NCI-H774 (cell line): Measurements from ENCODE around the gene HPX.

Experiments
- DNase-seq: peaks from one replicate; lab custom pipeline; 2025; lab: John Stamatoyannopoulos, UW

The HPX gene

DNA sequence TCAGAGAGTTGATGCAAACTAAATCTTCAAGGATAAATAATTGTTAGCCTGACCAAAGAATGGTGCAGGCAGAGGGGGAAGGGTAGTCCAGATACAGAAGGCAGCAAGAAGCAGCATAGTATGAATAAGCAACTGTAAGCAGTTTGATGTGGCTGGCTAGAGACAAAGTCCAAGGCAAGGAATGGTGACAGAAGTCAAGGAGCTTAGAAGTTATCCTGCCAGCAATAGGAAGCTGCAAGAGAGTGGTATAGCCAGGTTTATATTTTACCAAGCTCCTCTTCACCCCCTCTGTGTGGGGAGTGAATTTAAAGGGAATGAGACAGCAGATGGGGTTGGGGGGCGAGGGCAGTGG lies 18.3 kb upstream of the HPX start:
- no peak for DNase-seq

GRCh38 chr11:6458352-6459098 lies 17.7 kb upstream of the HPX start:
- no peak for DNase-seq

- DNase-seq, result no peak
Observed at GRCh38 chr11:6457581-6458320, 17.0 kb upstream of the HPX start.

DNA sequence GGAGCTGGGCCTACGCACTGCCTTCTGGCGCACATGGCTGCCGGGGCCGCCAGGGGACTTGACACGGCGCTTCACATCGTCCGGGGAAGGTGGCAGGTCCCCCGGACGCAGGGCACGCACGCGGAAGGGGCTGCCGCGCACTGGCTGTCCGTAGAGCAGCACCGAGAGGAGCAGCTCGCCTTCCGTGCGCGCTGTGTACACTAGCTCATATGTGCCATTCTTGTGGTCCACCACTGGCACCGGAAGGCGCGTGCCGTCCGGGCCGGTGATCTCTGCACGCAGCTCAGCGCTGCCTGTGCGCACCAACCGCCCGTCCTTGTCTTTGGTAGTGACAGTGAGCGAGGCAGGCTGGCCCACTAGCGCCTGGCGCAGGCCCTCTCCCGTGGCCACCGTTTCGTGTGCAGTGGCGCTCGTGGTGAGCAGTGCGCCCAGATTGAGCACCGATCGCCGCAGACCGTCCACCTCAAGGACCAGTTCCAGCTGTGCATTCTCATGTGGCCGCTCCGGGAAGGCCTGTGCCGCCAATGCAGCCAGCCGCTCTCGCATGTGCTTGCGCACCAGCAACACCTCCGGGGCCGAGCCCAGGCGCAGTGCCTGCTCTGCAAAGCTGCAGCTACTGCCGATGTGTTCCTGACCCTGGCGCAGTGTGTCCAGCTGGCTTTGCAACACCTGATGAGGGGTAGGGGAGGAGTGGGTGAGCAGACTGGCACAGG lies 15.7 kb upstream of the HPX start:
- DNase-seq, result no peak

- peak; percentile 16 for DNase-seq
Observed at GRCh38 chr11:6455070-6455469, 14.3 kb upstream of the HPX start.

DNA sequence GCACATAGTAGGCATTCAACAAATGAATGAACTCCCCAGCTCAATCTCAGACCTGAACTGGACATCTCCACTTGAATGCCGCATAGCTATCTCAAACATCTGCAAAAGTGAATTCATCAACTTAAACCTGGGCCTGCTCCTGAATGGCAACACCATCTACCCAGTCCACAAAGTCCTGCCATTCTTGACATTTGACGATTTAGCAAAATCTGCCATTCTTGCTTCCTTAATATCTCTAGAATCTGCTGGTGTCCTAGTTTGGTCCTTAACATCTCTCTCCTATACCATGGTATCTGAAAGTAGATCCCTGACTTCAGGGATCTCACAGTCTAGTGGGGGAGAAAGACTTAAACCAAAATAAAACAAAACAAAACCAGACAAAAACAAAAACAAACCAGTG lies 12.4 kb upstream of the HPX start:
- DNase-seq, result no peak

GRCh38 chr11:6452219-6452618 lies 11.4 kb upstream of the HPX start:
- DNase-seq, result no peak

GRCh38 chr11:6448574-6448973 lies 7.8 kb upstream of the HPX start:
- no peak for DNase-seq

GRCh38 chr11:6443269-6444003 lies 2.6 kb upstream of the HPX start:
- DNase-seq, result no peak

GRCh38 chr11:6442441-6442840 lies 1.7 kb upstream of the HPX start:
- no peak for DNase-seq

DNA sequence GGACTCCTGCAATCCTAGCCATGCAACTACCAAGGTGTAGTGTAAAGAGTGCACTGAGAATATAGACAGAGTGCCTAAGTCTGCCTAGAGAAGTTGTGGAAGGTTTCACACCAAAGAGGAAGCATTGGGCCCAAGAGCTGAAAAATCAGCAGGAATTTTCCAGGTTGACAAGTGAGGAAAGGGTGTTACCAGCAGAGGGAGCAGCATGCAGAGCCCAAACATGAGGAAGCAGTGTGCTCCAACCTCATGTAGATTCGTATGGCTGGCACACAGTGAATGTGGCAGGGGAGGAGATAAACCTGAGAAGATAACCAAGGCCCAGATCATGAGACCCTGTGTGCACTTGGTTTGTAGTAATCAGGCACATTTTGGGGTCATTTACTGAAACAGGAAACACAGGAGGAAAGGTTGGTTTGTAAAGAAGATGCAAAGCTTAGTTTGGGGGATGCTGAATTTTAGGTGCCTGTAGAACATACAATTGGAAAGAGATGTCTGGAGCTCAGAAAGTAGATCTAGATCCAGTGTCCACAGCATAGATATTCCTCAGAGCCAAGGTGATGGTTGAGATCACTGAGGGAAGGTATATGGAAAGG lies 1.7 kb downstream of the HPX start:
- peak; percentile 40 for DNase-seq

- no peak for DNase-seq
Observed at GRCh38 chr11:6437993-6438392, 2.8 kb downstream of the HPX start.

GRCh38 chr11:6437423-6437822 lies 3.4 kb downstream of the HPX start:
- DNase-seq, result no peak

DNA sequence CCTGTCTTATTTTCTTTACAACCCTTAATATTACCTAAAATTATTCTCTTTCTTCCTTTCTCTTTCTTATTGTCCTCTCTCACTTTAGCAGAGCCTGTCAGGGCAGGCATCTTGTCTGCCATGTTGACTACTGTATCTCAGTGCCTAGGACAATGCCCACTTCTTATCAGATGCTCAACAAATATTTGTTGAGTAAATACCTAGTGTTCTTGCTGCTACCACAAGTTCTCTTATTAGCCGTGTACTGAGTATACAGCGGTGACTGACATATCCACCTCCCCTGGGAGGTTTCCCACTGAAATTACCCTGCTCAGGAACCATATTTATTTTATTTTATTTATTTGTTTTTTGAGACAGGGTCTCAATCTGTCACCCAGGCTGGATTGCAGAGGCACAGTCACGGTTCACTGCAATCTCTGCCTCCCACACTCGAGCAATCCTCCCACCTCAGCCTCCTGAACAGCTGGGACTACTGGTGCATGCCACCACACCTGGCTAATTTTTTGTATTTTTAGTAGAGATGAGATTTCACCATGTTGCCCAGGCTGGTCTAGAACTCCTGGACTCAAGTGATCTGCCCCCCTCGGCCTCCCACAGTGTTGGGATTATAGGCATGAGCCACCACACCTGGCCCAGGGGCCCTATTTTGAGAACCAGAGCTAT lies 6.7 kb downstream of the HPX start:
- DNase-seq, result no peak

DNA sequence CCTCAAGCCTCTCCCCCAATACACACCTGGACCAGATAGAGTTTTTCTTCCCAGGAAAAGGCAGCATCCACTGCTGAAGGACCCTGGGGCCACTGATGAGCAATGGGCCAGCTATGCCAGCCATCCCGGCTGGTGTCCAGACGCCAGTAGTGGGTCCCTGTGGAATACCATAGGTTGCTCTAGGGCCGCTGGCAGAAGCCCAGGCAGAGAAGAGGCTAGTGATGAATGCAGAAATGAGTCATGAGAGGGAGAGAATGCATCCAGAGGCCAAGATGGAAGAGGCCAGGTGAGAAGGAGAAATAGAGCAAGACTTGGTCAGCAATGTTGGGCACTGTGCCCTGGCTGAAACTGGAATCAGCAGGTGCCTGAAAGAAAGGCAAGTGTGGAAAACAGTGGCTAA lies 8.9 kb downstream of the HPX start:
- DNase-seq, result no peak

DNA sequence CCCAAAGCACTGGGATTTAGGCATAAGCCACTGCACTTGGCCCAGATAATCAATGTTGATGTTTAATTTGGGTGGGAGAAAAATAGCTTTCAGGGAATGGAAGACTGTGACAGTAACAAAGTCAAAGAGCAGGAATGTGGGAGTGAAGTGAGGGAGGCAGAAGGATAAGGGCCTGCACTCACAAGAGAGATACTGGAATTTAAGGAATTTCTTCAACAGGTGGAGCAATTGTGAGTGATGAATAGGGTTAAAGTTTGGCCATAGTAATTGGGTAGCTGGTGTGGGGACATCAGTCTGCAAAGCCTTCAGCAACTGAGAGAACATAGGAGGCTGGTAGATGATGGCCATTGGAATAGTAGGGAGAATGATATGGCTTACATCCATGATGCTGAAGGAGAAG lies 13.3 kb downstream of the HPX start:
- no peak for DNase-seq

GRCh38 chr11:6420677-6421076 lies 20.1 kb downstream of the HPX start:
- DNase-seq, result no peak

DNA sequence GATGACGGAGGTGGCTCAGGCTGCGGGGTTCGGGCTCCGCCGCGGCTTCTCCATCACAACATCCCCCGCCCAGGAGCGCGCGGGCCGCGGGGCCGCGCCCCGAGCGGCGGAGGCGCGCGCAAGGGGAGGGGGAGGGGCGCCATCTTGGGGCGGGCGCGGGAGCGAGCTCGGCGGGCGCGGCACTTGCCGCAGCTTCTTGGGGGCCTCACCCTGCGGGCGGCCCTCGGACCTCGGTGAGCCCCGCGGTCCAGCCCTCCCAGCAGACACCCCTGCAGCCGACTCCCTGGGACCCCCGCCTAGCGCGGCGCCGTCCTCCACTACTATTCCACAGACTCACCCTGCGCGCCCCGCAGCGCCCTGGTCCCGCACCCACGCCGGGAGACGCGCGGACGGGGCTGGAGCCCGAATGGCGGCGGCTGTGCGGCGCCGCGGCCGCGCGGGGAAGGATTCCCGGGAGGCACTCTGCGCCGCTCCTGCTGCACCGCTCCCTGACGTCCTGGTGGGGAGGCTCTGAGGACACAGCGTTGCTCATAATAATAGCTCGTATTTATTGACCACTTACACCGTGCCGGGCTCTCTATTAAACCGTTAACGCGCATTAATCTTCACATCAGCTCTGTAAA lies 21.7 kb downstream of the HPX start, which contains the start of gene APBB1:
APBB1 (minus strand) TSS at position 86 of the 623 bp plus-strand sequence. CDS start 7,747 bp downstream, outside the sequence.
- DNase-seq, result peak; percentile 64

GRCh38 chr11:6418557-6419008 lies 22.2 kb downstream of the HPX start:
- no peak for DNase-seq

DNA sequence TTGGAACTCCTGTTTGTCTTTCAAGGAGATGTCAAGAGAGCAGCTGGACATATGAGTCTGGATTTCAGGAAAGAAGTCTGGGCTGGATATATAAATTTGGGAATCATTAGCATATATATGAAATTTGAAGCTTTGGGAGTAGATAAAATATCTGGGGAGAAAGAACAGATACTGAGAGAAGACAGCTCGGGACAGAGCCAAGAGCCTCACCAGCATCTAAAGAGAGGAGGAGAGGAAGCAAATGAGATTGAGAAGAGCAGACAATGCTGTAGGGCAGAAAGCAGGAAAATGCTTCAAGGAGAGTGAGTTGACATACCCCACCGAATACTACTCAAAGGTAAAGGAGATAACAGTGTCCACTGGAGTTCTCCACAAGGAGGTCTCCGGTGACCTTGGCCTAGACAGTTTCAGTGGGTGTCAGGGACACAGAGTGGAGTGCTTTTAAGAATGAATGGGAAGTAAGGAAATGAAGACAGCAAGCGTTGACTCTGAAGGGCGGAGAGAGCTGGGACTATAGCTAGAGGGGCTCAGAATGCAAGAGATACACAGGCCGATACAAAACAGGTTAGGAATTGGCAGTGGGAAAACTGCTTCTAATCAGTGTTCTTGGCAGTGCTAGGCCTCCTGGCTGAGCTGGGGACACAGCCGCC lies 22.8 kb downstream of the HPX start:
- no peak for DNase-seq
